ENCODE results near the gene THAP9.

The THAP9 gene

GRCh38 chr4:82951196-82951595 lies 50.7 kb downstream of the THAP9 start:
- no peak for DNase-seq (ENCODE audit: low read depth)
- no peak for TF ChIP-seq CTCF (IDR thresholded peaks at IDR 0.05; ENCODE audit: control insufficient read depth, extremely low read depth, insufficient read depth)
- H3K4me3 ChIP-seq (ENCODE audit: low read depth, low read length): no peak overlapping the region

- no peak overlapping the region for H3K4me3 ChIP-seq (ENCODE audit: low read depth, low read length)
- DNase-seq (ENCODE audit: low read depth): no peak
- no peak for TF ChIP-seq CTCF (IDR thresholded peaks at IDR 0.05; ENCODE audit: control insufficient read depth, extremely low read depth, insufficient read depth)
Observed at GRCh38 chr4:82954212-82954611, 53.7 kb downstream of the THAP9 start.

GRCh38 chr4:82957045-82957444 lies 56.5 kb downstream of the THAP9 start:
- DNase-seq (ENCODE audit: low read depth): no peak
- no peak overlapping the region for H3K4me3 ChIP-seq (ENCODE audit: low read depth, low read length)
- no peak for TF ChIP-seq CTCF (IDR thresholded peaks at IDR 0.05; ENCODE audit: control insufficient read depth, extremely low read depth, insufficient read depth)

GRCh38 chr4:82965763-82966162 lies 65.2 kb downstream of the THAP9 start:
- H3K4me3 ChIP-seq (ENCODE audit: low read depth, low read length): no peak overlapping the region
- no peak for TF ChIP-seq CTCF (IDR thresholded peaks at IDR 0.05; ENCODE audit: control insufficient read depth, extremely low read depth, insufficient read depth)
- DNase-seq (ENCODE audit: low read depth): no peak

GRCh38 chr4:82968972-82969371 lies 68.4 kb downstream of the THAP9 start:
- no peak for DNase-seq (ENCODE audit: low read depth)
- no peak for TF ChIP-seq CTCF (IDR thresholded peaks at IDR 0.05; ENCODE audit: control insufficient read depth, extremely low read depth, insufficient read depth)

GRCh38 chr4:82969414-82969813 lies 68.9 kb downstream of the THAP9 start:
- DNase-seq (ENCODE audit: low read depth): no peak

More at GRCh38 chr4:82968972-82969371, 68.4 kb downstream of the THAP9 start:
- no peak overlapping the region for H3K4me3 ChIP-seq (ENCODE audit: low read depth, low read length)

More at GRCh38 chr4:82969414-82969813, 68.9 kb downstream of the THAP9 start:
- no peak for TF ChIP-seq CTCF (IDR thresholded peaks at IDR 0.05; ENCODE audit: control insufficient read depth, extremely low read depth, insufficient read depth)
- no peak overlapping the region for H3K4me3 ChIP-seq (ENCODE audit: low read depth, low read length)

Measured in LNCaP clone FGC (cell line).